GM23338 (cell line): ENCODE measurements around the gene CDH19. TPM values are rescaled to one million over a fixed set of nuclear protein-coding genes. Genes with fewer than 3 reads are reported as not detected.

Experiments
- ATAC-seq: fragments of 200-7000 bp; cut with Tn5 transposase; 3 replicates; pipeline ENCODE4 v1.9.1; 2020
- DNase-seq: peaks from one replicate; pipeline ENCODE4 v3.0.0-alpha.2; 2015; ENCODE audit warnings: low spot score
- H2AFZ ChIP-seq: fragments of 200-600 bp; sonication (generic); 2 replicates; pipeline ENCODE4 v1.8.0; 2016; ENCODE audit warnings: antibody characterized with exemption, mild to moderate bottlenecking, moderate library complexity
- H3F3A ChIP-seq: fragments of 200-600 bp; sonication (generic); replicated peaks from 2 replicates; pipeline ENCODE4 v1.8.0; 2017; ENCODE audit warnings: antibody characterized with exemption, mixed run types, low read depth
- H3K27ac ChIP-seq: fragments of 200-600 bp; sonication (generic); 2 replicates; pipeline ENCODE4 v1.6.1; 2016; ENCODE audit warnings: low read depth
- H3K27me3 ChIP-seq: fragments of 200-600 bp; sonication (generic); 2 replicates; pipeline ENCODE4 v1.8.0; 2016; ENCODE audit warnings: mild to moderate bottlenecking, mixed run types, moderate library complexity; ENCODE audit not compliant: insufficient read depth
- H3K36me3 ChIP-seq: fragments of 200-600 bp; sonication (generic); 2 replicates; pipeline ENCODE4 v1.8.0; 2016; ENCODE audit warnings: mild to moderate bottlenecking; ENCODE audit not compliant: insufficient read depth
- H3K4me1 ChIP-seq: fragments of 200-600 bp; sonication (generic); 2 replicates; pipeline ENCODE4 v1.8.0; 2016; ENCODE audit warnings: mild to moderate bottlenecking, moderate library complexity; ENCODE audit not compliant: insufficient read depth
- H3K4me2 ChIP-seq: fragments of 200-600 bp; sonication (generic); 2 replicates; pipeline ENCODE4 v1.7.1; 2017; ENCODE audit warnings: mixed run types
- H3K4me3 ChIP-seq: fragments of 200-600 bp; sonication (generic); 2 replicates; pipeline ENCODE4 v1.6.1; 2016; ENCODE audit warnings: mixed run types
- H3K79me2 ChIP-seq: fragments of 200-600 bp; sonication (generic); replicated peaks from 2 replicates; pipeline ENCODE4 v1.8.0; 2017; ENCODE audit warnings: mild to moderate bottlenecking; ENCODE audit not compliant: insufficient read depth
- H3K9me2 ChIP-seq: fragments of 200-600 bp; sonication (generic); 2 replicates; pipeline ENCODE4 v1.8.0; 2017; ENCODE audit not compliant: insufficient read depth
- H4K20me1 ChIP-seq: fragments of 200-600 bp; sonication (generic); replicated peaks from 2 replicates; pipeline ENCODE4 v1.8.0; 2017; ENCODE audit warnings: mild to moderate bottlenecking; ENCODE audit not compliant: insufficient read depth
- H3K27ac Mint-ChIP-seq: 2 replicates; pipeline ENCODE4 v1.8.0; 2020; ENCODE audit warnings: inconsistent platforms, mild to moderate bottlenecking, moderate library complexity, mixed read lengths
- H3K27me3 Mint-ChIP-seq: 3 replicates; pipeline ENCODE4 v1.8.0; 2022; ENCODE audit warnings: low read depth, mild to moderate bottlenecking, moderate library complexity, mixed read lengths, inconsistent platforms; ENCODE audit not compliant: insufficient read depth, poor library complexity
- H3K36me3 Mint-ChIP-seq: 3 replicates; pipeline ENCODE4 v1.8.0; 2021; ENCODE audit warnings: low read depth, mild to moderate bottlenecking, inconsistent platforms, moderate library complexity, mixed read lengths
- H3K4me1 Mint-ChIP-seq: 3 replicates; pipeline ENCODE4 v1.8.0; 2020; ENCODE audit warnings: mild to moderate bottlenecking, inconsistent platforms, mixed read lengths
- H3K4me3 Mint-ChIP-seq: 3 replicates; pipeline ENCODE4 v1.8.0; 2021; ENCODE audit warnings: moderate library complexity, mild to moderate bottlenecking, inconsistent platforms, mixed read lengths
- H3K9me3 Mint-ChIP-seq: 3 replicates; pipeline ENCODE4 v1.8.0; 2020; ENCODE audit warnings: moderate library complexity, mild to moderate bottlenecking, inconsistent platforms, mixed read lengths
- CREB1 ChIP-seq: fragments of 250-450 bp; sonication (Bioruptor Pico); IDR thresholded peaks from 2 replicates; pipeline ENCODE4 v1.5.0; 2020; ENCODE audit warnings: low read depth, mild to moderate bottlenecking, moderate library complexity
- CTCF ChIP-seq, 2 experiments: fragments of 200-600 bp in 1 of 2; sonication (generic) in 1 of 2; conservative IDR thresholded peaks; 2 replicates each; pipeline versions ENCODE4 v1.5.1 to v1.6.1; 2016 to 2017; ENCODE audit warnings: antibody characterized with exemption in 2 of 2, low read depth in 2 of 2, mild to moderate bottlenecking in 2 of 2, moderate library complexity in 1 of 2
- ETS1 ChIP-seq: IDR thresholded peaks from 2 replicates; pipeline ENCODE4 v1.6.1; 2016; ENCODE audit warnings: antibody characterized with exemption
- EZH2phosphoT487 ChIP-seq: fragments of 200-600 bp; sonication (generic); IDR thresholded peaks from one replicate; pipeline ENCODE4 v1.8.1; 2018; ENCODE audit warnings: antibody characterized with exemption; ENCODE audit not compliant: unreplicated experiment
- JUNB ChIP-seq: IDR thresholded peaks from one replicate; pipeline ENCODE4 v1.6.1; 2016; ENCODE audit warnings: antibody characterized with exemption; ENCODE audit not compliant: unreplicated experiment
- NANOG ChIP-seq: IDR thresholded peaks from 2 replicates; pipeline ENCODE4 v1.6.1; 2016; ENCODE audit warnings: antibody characterized with exemption, borderline replicate concordance
- POLR2AphosphoS5 ChIP-seq: IDR thresholded peaks from 2 replicates; pipeline ENCODE4 v1.6.1; 2016; ENCODE audit warnings: antibody characterized with exemption, low read depth
- STAT1 ChIP-seq: IDR thresholded peaks from one replicate; pipeline ENCODE4 v1.6.1; 2016; ENCODE audit warnings: antibody characterized with exemption; ENCODE audit not compliant: unreplicated experiment
- ZNF114 ChIP-seq: fragments of 250-450 bp; sonication (Bioruptor Pico); IDR thresholded peaks from 2 replicates; pipeline ENCODE4 v1.5.0; 2020; ENCODE audit warnings: mild to moderate bottlenecking, moderate library complexity
- ZNF331 ChIP-seq: fragments of 250-450 bp; sonication (Bioruptor Pico); IDR thresholded peaks from 2 replicates; pipeline ENCODE4 v1.5.0; 2020; ENCODE audit warnings: low read depth, mild to moderate bottlenecking, moderate library complexity
- ZNF462 ChIP-seq: fragments of 250-450 bp; sonication (Bioruptor Pico); IDR thresholded peaks from 2 replicates; pipeline ENCODE4 v1.5.0; 2020; ENCODE audit warnings: mild to moderate bottlenecking, moderate library complexity
- polyA plus RNA-seq: library from polyadenylated mRNA; unstranded; fragments of >200 nt; fragmentation: Nextera tagmentation; extraction: Ambion mirVana; gene quantifications from 2 replicates; pipeline ENCODE4 v1.2.1, GENCODE V29; 2016
- total RNA-seq: library from RNA; depleted of rRNA; stranded (reverse); fragments of >200 nt; shearing (Covaris generic); gene quantifications from 2 replicates; pipeline ENCODE4 v1.2.3, GENCODE V29; 2014

Gene CDH19
- total and polyA plus RNA-seq, 2 experiments from 2014 or later = 0.03 TPM

GRCh38 chr18:66560094-66560493, 43.8 kb downstream of the CDH19 start:
- H3K79me2 ChIP-seq = no peaks in the 10 kb centered on the region
- H3K27ac ChIP-seq = no peak overlapping the region
- H2AFZ ChIP-seq = no peak overlapping the region
- no peaks in the 10 kb centered on the region for H3K9me2 ChIP-seq
- Mint-ChIP-seq H3K27ac (0 out of 2 replicates have a peak overlapping the region, but pooled peaks have one; percentile 23), H3K36me3 (no peaks in the 10 kb centered on the region), H3K4me1 (no peaks in the 10 kb centered on the region), H3K4me3 (no peak overlapping the region), H3K9me3 (no peaks in the 10 kb centered on the region), H3K27me3 (no peaks in the 10 kb centered on the region)
- H4K20me1 ChIP-seq = no peaks in the 10 kb centered on the region
- no peak overlapping the region for H3K4me2 ChIP-seq
- no peaks in the 10 kb centered on the region for H3K4me1 ChIP-seq
- ATAC-seq (no peak), DNase-seq (peak; percentile 47)
- no peaks in the 10 kb centered on the region for H3K36me3 ChIP-seq
- H3F3A ChIP-seq = no peaks in the 10 kb centered on the region
- no peaks in the 10 kb centered on the region for H3K27me3 ChIP-seq
- TF ChIP-seq NANOG (no peak), ZNF331 (no peak), CTCF (conservative IDR thresholded peaks at IDR 0.05; ENCODE audit: low read depth in 2 of 2) (peak; percentile 67 to 69)
- no peak overlapping the region for H3K4me3 ChIP-seq

GRCh38 chr18:66558773-66559172, 45.1 kb downstream of the CDH19 start:
- H3K4me1 ChIP-seq = no peaks in the 10 kb centered on the region
- H4K20me1 ChIP-seq = no peaks in the 10 kb centered on the region
- H3K4me2 ChIP-seq = no peak overlapping the region
- ATAC-seq = no peak
- H3K27ac ChIP-seq = no peak overlapping the region
- no peaks in the 10 kb centered on the region for H3F3A ChIP-seq
- Mint-ChIP-seq H3K9me3 (no peaks in the 10 kb centered on the region), H3K27ac (no peak overlapping the region), H3K4me1 (no peaks in the 10 kb centered on the region), H3K36me3 (no peaks in the 10 kb centered on the region), H3K4me3 (no peak overlapping the region), H3K27me3 (no peaks in the 10 kb centered on the region)
- no peaks in the 10 kb centered on the region for H3K27me3 ChIP-seq
- no peak overlapping the region for H2AFZ ChIP-seq
- no peaks in the 10 kb centered on the region for H3K9me2 ChIP-seq
- DNase-seq = no peak
- H3K79me2 ChIP-seq = no peaks in the 10 kb centered on the region
- H3K4me3 ChIP-seq = no peak overlapping the region
- no peaks in the 10 kb centered on the region for H3K36me3 ChIP-seq
- no peak for TF ChIP-seq ZNF331
- no peak for TF ChIP-seq EZH2phosphoT487
- TF ChIP-seq ZNF462 (CRISPR knock-in tag) = no peak
- no peak for TF ChIP-seq STAT1
- TF ChIP-seq JUNB = no peak
- no peak for TF ChIP-seq POLR2AphosphoS5
- TF ChIP-seq CREB1 (CRISPR knock-in tag) = no peak
- TF ChIP-seq CTCF (conservative IDR thresholded peaks at IDR 0.05; ENCODE audit: low read depth in 2 of 2) = no peak
- no peak for TF ChIP-seq ZNF114 (CRISPR knock-in tag)
- TF ChIP-seq NANOG = no peak
- no peak for TF ChIP-seq ETS1
